Osteocyte (in vitro differentiated cells): ENCODE data around the gene THSD7A. TPM values are rescaled to one million over a fixed set of nuclear protein-coding genes. Genes with fewer than 3 reads are reported as not detected.

Experiments used
- DNase-seq: peaks from one replicate; pipeline ENCODE4 v3.0.0; 2021; ENCODE audit warnings: mixed read lengths; ENCODE audit not compliant: unreplicated experiment; ENCODE audit errors: extremely low spot score
- H3K27ac Mint-ChIP-seq: one replicate; pipeline ENCODE4 v1.8.0; 2021; ENCODE audit warnings: mild to moderate bottlenecking, mixed read lengths; ENCODE audit not compliant: unreplicated experiment
- H3K27me3 Mint-ChIP-seq: one replicate; pipeline ENCODE4 v1.8.0; 2021; ENCODE audit warnings: mixed read lengths; ENCODE audit not compliant: unreplicated experiment
- H3K36me3 Mint-ChIP-seq: one replicate; pipeline ENCODE4 v1.8.0; 2021; ENCODE audit warnings: mixed read lengths; ENCODE audit not compliant: unreplicated experiment
- H3K4me1 Mint-ChIP-seq: one replicate; pipeline ENCODE4 v1.8.0; 2021; ENCODE audit warnings: mixed read lengths; ENCODE audit not compliant: unreplicated experiment
- H3K4me3 Mint-ChIP-seq: one replicate; pipeline ENCODE4 v1.8.0; 2021; ENCODE audit warnings: mild to moderate bottlenecking, moderate library complexity, mixed read lengths; ENCODE audit not compliant: unreplicated experiment
- H3K9me3 Mint-ChIP-seq: one replicate; pipeline ENCODE4 v1.8.0; 2021; ENCODE audit warnings: mixed read lengths; ENCODE audit not compliant: unreplicated experiment
- total RNA-seq: library from RNA; stranded (reverse); gene quantifications from 2 replicates; pipeline ENCODE4 v1.2.1, GENCODE V29; 2021
- TF ChIP-seq, protein P1 (sequence below): fragments of 200-600 bp; sonication (generic); IDR thresholded peaks from 2 replicates; pipeline ENCODE4 v1.5.0; 2021; ENCODE audit warnings: antibody characterized with exemption, mild to moderate bottlenecking, moderate library complexity

THSD7A gene
- total RNA-seq, 1 donor from 2014 or later = 2.0 TPM

DNA sequence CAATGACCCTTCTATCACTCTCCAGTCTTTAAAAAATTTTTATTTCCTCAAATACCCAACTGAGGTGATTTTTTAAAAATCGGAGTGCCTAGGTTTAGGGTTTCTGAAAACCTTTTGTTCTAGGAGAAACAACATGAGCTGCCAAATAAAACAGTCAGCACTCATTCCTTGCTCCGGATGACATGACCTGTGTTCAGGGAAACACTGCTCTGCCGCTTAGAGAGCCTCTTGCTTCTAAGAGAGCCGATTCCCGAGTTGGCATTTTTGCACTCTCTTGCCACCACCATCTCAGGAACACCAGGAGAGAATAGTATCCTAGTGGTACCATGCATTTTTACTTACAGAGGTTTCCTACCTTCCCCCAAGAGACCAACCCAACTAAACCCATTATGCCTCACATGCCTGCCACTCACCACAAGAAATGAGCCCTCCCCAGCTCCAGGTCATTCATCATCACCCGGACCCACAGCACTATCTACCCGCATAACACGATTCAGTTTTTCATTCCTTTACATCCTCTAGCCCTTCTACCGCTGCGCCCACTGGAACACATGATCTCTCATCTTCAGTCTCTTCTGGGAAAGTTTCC is 365.4 kb downstream of the THSD7A start:
- no peak overlapping the region for H3K27ac Mint-ChIP-seq
- peaks cover 5% of the 10 kb centered on the region for H3K27me3 Mint-ChIP-seq
- TF ChIP-seq, protein P1, sequence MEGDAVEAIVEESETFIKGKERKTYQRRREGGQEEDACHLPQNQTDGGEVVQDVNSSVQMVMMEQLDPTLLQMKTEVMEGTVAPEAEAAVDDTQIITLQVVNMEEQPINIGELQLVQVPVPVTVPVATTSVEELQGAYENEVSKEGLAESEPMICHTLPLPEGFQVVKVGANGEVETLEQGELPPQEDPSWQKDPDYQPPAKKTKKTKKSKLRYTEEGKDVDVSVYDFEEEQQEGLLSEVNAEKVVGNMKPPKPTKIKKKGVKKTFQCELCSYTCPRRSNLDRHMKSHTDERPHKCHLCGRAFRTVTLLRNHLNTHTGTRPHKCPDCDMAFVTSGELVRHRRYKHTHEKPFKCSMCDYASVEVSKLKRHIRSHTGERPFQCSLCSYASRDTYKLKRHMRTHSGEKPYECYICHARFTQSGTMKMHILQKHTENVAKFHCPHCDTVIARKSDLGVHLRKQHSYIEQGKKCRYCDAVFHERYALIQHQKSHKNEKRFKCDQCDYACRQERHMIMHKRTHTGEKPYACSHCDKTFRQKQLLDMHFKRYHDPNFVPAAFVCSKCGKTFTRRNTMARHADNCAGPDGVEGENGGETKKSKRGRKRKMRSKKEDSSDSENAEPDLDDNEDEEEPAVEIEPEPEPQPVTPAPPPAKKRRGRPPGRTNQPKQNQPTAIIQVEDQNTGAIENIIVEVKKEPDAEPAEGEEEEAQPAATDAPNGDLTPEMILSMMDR = no peak
- H3K4me3 Mint-ChIP-seq = no peak overlapping the region
- no peak for DNase-seq
- no peaks in the 10 kb centered on the region for H3K9me3 Mint-ChIP-seq
- H3K36me3 Mint-ChIP-seq = no peaks in the 10 kb centered on the region
- no peaks in the 10 kb centered on the region for H3K4me1 Mint-ChIP-seq

DNA sequence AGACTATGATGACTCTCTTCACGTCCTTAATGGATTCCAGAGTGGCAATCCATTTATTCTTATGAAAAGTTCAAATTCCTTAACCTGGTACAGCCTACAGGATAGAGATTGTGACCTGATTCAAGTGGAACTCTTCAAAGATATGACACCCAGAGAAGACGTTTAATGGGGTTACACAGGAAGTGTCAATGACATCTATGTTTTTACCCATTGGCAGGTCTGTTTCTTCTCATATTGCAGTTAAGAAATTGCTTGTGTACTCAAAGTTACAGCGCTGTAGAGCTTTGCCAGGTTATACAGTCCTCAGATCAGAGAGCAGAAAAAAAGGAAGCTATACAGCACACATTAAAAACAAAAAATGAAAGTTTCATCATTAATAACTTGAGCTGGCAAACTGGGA is 367.4 kb downstream of the THSD7A start:
- Mint-ChIP-seq H3K27me3 (peaks cover 5% of the 10 kb centered on the region), H3K4me1 (no peaks in the 10 kb centered on the region), H3K9me3 (no peaks in the 10 kb centered on the region), H3K4me3 (no peak overlapping the region), H3K27ac (no peak overlapping the region), H3K36me3 (no peaks in the 10 kb centered on the region)
- no peak for DNase-seq
- TF ChIP-seq, protein P1 = no peak

DNA sequence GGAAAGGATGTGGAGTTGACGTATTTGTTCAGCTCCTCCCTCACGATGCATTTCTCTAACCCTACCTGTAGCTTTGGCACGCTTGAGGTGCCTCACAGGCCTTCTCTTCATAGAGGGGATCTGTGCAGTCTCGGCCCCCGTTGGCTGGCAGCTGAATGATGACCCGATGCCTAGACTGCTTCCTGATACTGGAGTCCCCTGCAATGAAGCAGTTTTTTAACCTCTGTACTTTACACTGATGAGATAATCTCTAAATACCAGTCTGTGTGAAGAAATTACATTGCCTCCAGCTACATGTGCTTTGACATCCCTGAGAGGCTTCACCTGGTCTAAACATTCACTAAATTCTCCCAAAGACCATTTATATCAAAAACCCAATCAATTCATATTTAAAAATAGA is 370.1 kb downstream of the THSD7A start:
- Mint-ChIP-seq H3K4me3 (no peak overlapping the region), H3K4me1 (peaks cover 11% of the 10 kb centered on the region), H3K9me3 (no peaks in the 10 kb centered on the region), H3K27me3 (peaks cover 4% of the 10 kb centered on the region), H3K27ac (no peak overlapping the region), H3K36me3 (no peaks in the 10 kb centered on the region)
- DNase-seq = no peak
- TF ChIP-seq, protein P1 = no peak

DNA sequence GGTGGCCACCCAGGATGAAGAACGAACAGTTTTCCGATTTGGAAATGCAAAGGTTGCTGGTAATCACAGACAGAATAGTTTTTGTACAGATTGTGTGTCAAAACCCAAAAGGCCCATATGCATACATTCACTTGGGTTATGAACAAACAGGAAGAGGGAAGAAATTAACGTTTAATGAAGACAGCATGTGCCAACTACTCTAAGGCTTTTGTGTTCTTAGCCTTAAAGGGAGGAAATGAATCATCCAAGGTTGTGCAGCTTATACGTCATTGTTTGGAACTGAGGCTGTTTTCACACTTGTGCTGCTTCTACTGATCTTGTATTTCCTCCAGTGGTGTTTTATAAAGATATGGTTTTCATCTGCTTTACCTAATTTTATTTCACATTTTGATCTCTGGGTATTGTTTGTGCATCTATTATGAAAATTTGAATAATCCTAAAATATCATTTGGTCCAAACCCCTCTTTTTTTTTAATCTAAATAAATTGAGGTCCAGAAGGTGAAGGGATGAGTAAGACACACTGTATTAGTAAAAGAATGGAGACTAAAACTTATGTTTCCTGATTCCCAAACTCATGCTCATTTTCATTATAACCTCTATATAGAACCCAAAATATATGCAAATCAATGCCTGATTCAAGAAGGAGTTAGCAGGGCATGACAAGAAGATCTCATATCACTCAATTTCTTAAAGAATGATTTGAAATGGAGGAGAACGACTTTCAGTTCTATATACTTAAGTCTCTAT is 373.1 kb downstream of the THSD7A start:
- peaks cover 11% of the 10 kb centered on the region for H3K4me1 Mint-ChIP-seq
- H3K9me3 Mint-ChIP-seq = no peaks in the 10 kb centered on the region
- H3K27me3 Mint-ChIP-seq = no peaks in the 10 kb centered on the region
- no peak overlapping the region for H3K4me3 Mint-ChIP-seq
- TF ChIP-seq, protein P1 = no peak
- DNase-seq = no peak
- H3K36me3 Mint-ChIP-seq = no peaks in the 10 kb centered on the region
- H3K27ac Mint-ChIP-seq = no peak overlapping the region

DNA sequence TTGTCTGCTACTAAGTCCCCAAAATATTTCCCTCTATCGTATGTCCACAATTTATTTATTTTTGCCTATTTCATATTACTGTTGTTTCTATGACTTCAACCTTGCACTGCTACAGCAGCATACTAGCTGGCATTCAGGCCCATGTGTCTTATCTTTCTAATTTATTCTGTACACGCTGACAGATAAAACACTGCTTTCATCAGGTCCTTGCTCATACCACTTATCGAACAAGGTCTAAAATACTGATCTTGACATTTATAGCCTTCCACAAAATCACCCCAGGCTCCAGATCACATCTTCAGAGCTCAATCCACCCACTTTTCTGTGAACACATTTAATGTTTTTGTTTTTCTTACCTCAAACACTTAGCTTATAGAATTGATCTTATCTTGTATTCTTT is 374.6 kb downstream of the THSD7A start:
- H3K27ac Mint-ChIP-seq = no peak overlapping the region
- peaks cover 11% of the 10 kb centered on the region for H3K4me1 Mint-ChIP-seq
- no peaks in the 10 kb centered on the region for H3K9me3 Mint-ChIP-seq
- H3K36me3 Mint-ChIP-seq = no peaks in the 10 kb centered on the region
- TF ChIP-seq, protein P1 = no peak
- no peak overlapping the region for H3K4me3 Mint-ChIP-seq
- no peaks in the 10 kb centered on the region for H3K27me3 Mint-ChIP-seq
- DNase-seq = no peak
